ENCODE data around the gene RASSF5.

GRCh38 chr1:206524739-206525364 is 17.5 kb downstream of the RASSF5 start:
- TF ChIP-seq POLR2AphosphoS5 (IDR thresholded peaks at IDR 0.05; ENCODE audit: low read depth, low read length) (no peak), TAF1 (IDR thresholded peaks at IDR 0.05; ENCODE audit: low read depth, low read length) (no peak)

Data from GM12891 (cell line).